NT2/D1 (cell line): ENCODE results near the gene RBCK1.

Source experiments
- SUZ12 ChIP-seq: IDR thresholded peaks from 2 replicates; pipeline ENCODE4 v1.6.1; 2011; ENCODE audit not compliant: insufficient read length, insufficient read depth; ENCODE audit errors: extremely low read depth
- YY1 ChIP-seq: IDR thresholded peaks from 2 replicates; pipeline ENCODE4 v1.6.1; 2011; ENCODE audit not compliant: insufficient read length, insufficient read depth

- TF ChIP-seq SUZ12, result no peak
- TF ChIP-seq YY1, result no peak
These were observed 9.8 kb downstream of the RBCK1 start for GRCh38 chr20:417801-418342.
